AG04449 (cell line): ENCODE results near the gene MICB.

Experiments
- CTCF ChIA-PET: fragments of 350-600 bp; formaldehyde crosslinking; extraction: SDS; loops from one replicate; lab custom pipeline; 2021; ENCODE audit warnings: antibody characterized with exemption; lab: Yijun Ruan, JAX
- POLR2A ChIA-PET: fragments of 400-600, 350-600 bp; formaldehyde crosslinking; extraction: SDS; loops from one replicate; lab custom pipeline; 2020; ENCODE audit warnings: antibody characterized with exemption, inconsistent platforms; lab: Yijun Ruan, JAX
- DNase-seq: peaks from one replicate; pipeline ENCODE4 v3.0.0-alpha.2; 2010; ENCODE audit warnings: low read depth, low spot score
- H3K4me3 ChIP-seq: 2 replicates; pipeline ENCODE4 v1.5.1; 2011; ENCODE audit warnings: low read depth, mild to moderate bottlenecking, control low read depth, low read length
- CTCF ChIP-seq: IDR thresholded peaks from one replicate; pipeline ENCODE4 v1.5.1; 2011; ENCODE audit warnings: mild to moderate bottlenecking, moderate library complexity, low read length, control low read depth, inconsistent platforms; ENCODE audit not compliant: insufficient read depth; ENCODE audit errors: missing control alignments

MICB gene

GRCh38 chr6:31532644-31533454 is 34.9 kb downstream of the MICB start:
- TF ChIP-seq CTCF: no peak
- ChIA-PET POLR2A (no interaction called here), CTCF (interaction anchor here (1.0 kb wide), 1 partner anchor 66 kb away, joined by 4 read pairs; no protein-coding TSS in a partner anchor)

GRCh38 chr6:31533455-31533841 is 35.5 kb downstream of the MICB start:
- TF ChIP-seq CTCF: no peak
- POLR2A ChIA-PET: no interaction called here
- no peak for DNase-seq
- H3K4me3 ChIP-seq: no peak overlapping the region
- CTCF ChIA-PET: interaction anchor here (1.3 kb wide), 1 partner anchor 13 kb away, joined by 4 read pairs; the partner anchor contains the start of gene ATP6V1G2

More at GRCh38 chr6:31532644-31533454, 34.9 kb downstream of the MICB start:
- no peak for DNase-seq
- no peak overlapping the region for H3K4me3 ChIP-seq

- no peak overlapping the region for H3K4me3 ChIP-seq
- ChIA-PET CTCF (interaction anchor here (1.3 to 38.4 kb wide), 2 partner anchors 12 to 54 kb away, joined by 4 to 1569 read pairs; partner anchors contain the start of genes ATP6V1G2, LST1, LTB and NCR3), POLR2A (no interaction called here)
- TF ChIP-seq CTCF: no peak
- DNase-seq: no peak
These were observed 36.1 kb downstream of the MICB start for GRCh38 chr6:31534011-31534410.

- DNase-seq: no peak
- H3K4me3 ChIP-seq: no peak overlapping the region
- POLR2A ChIA-PET: no interaction called here
- CTCF ChIA-PET: interaction anchor here (1.3 to 38.4 kb wide), 2 partner anchors 12 to 53 kb away, joined by 4 to 1569 read pairs; partner anchors contain the start of genes ATP6V1G2, LST1, LTB and NCR3
- TF ChIP-seq CTCF: no peak
These were observed 36.6 kb downstream of the MICB start for GRCh38 chr6:31534521-31535040.

GRCh38 chr6:31535538-31536324 is 37.8 kb downstream of the MICB start:
- no peak overlapping the region for H3K4me3 ChIP-seq
- ChIA-PET POLR2A (no interaction called here), CTCF (interaction anchor here (1.4 to 38.4 kb wide), 2 partner anchors 52 to 74 kb away, joined by 3 to 1569 read pairs; partner anchors contain the start of genes LST1, LTB, NCR3 and TNF)
- no peak for DNase-seq
- no peak for TF ChIP-seq CTCF
